HL-60 (cell line): Measurements from ENCODE around the gene ST6GALNAC2.

Source experiments
- CTCF ChIP-seq: IDR thresholded peaks from one replicate; pipeline ENCODE4 v1.5.1; 2011; ENCODE audit warnings: low read length, control low read depth, inconsistent platforms; ENCODE audit not compliant: insufficient read depth
- GABPA ChIP-seq: IDR thresholded peaks from 2 replicates; pipeline ENCODE4 v1.6.1; 2012; ENCODE audit warnings: low read depth
- POLR2AphosphoS5 ChIP-seq: IDR thresholded peaks from 2 replicates; pipeline ENCODE4 v1.6.1; 2012; ENCODE audit warnings: low read depth
- SPI1 ChIP-seq: IDR thresholded peaks from 2 replicates; pipeline ENCODE4 v1.6.1; 2012; ENCODE audit warnings: low read depth, mild to moderate bottlenecking, borderline replicate concordance
- TF ChIP-seq, protein P1 (sequence below): IDR thresholded peaks from 2 replicates; pipeline ENCODE4 v1.6.1; 2012; ENCODE audit warnings: low read depth; ENCODE audit not compliant: insufficient replicate concordance

DNA sequence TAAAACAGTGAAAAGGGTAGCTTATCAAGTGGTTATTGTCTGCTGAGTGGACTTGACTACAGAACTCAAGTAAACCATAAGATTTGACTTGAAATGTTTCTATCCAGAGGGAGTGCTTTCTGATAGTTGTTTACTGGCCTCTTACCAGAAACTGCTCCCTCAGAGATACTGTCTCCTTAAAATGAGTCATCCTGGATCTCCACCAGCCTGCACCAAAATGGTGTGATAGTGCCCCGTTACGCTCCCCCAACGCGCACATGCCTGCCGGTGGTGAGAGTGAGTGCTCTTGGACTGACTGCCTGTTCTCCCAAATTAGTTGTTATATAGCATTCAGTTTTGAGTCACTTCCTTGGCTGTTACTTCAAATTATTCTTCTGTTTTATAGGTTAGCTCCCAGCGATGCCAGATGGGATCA is 22.9 kb downstream of the ST6GALNAC2 start:
- TF ChIP-seq, protein P1, sequence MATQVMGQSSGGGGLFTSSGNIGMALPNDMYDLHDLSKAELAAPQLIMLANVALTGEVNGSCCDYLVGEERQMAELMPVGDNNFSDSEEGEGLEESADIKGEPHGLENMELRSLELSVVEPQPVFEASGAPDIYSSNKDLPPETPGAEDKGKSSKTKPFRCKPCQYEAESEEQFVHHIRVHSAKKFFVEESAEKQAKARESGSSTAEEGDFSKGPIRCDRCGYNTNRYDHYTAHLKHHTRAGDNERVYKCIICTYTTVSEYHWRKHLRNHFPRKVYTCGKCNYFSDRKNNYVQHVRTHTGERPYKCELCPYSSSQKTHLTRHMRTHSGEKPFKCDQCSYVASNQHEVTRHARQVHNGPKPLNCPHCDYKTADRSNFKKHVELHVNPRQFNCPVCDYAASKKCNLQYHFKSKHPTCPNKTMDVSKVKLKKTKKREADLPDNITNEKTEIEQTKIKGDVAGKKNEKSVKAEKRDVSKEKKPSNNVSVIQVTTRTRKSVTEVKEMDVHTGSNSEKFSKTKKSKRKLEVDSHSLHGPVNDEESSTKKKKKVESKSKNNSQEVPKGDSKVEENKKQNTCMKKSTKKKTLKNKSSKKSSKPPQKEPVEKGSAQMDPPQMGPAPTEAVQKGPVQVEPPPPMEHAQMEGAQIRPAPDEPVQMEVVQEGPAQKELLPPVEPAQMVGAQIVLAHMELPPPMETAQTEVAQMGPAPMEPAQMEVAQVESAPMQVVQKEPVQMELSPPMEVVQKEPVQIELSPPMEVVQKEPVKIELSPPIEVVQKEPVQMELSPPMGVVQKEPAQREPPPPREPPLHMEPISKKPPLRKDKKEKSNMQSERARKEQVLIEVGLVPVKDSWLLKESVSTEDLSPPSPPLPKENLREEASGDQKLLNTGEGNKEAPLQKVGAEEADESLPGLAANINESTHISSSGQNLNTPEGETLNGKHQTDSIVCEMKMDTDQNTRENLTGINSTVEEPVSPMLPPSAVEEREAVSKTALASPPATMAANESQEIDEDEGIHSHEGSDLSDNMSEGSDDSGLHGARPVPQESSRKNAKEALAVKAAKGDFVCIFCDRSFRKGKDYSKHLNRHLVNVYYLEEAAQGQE: no peak
- TF ChIP-seq CTCF: no peak
- TF ChIP-seq GABPA: no peak
- TF ChIP-seq POLR2AphosphoS5: no peak
- TF ChIP-seq SPI1: no peak
